Right forelimb (tissue), 1 donor: ENCODE data around the gene RNF144A.
"Not testable (repeated sequence)": the region's sequence is repeated elsewhere in the genome, so short reads cannot be mapped to it uniquely, and the experiment has no call there.

Experiments
- DNase-seq: peaks from one replicate; pipeline ENCODE4 v3.0.0-alpha.2; 2018

RNF144A gene

GRCh38 chr2:6917071-6917760 lies at the start of gene RNF144A:
TSS of gene RNF144A (plus strand) at chr2:6917412. CDS start at chr2:6996927, 79,515 bp downstream.
- DNase-seq: peak; percentile 87

GRCh38 chr2:6872394-6872793 lies 44.8 kb upstream of the RNF144A start:
- no peak for DNase-seq

GRCh38 chr2:6874032-6874431 lies 43.2 kb upstream of the RNF144A start:
- no peak for DNase-seq

- DNase-seq: no peak
Measured at GRCh38 chr2:6876309-6876708, 40.9 kb upstream of the RNF144A start.

- no peak for DNase-seq
Measured at GRCh38 chr2:6877402-6878304, 39.6 kb upstream of the RNF144A start, which contains the start of gene RSAD2. TSS of gene RSAD2 (plus strand) at chr2:6877777. CDS start at chr2:6877801, 24 bp downstream.

- no peak for DNase-seq
Measured at GRCh38 chr2:6878549-6878948, 38.7 kb upstream of the RNF144A start.

GRCh38 chr2:6879011-6879410 lies 38.2 kb upstream of the RNF144A start:
- no peak for DNase-seq

- no peak for DNase-seq
Measured at GRCh38 chr2:6880200-6880733, 36.9 kb upstream of the RNF144A start.

- DNase-seq: no peak
Measured at GRCh38 chr2:6881046-6881445, 36.2 kb upstream of the RNF144A start.

- no peak for DNase-seq
Measured at GRCh38 chr2:6881516-6881915, 35.7 kb upstream of the RNF144A start.

- no peak for DNase-seq
Measured at GRCh38 chr2:6883448-6884122, 33.6 kb upstream of the RNF144A start.

- no peak for DNase-seq
Measured at GRCh38 chr2:6885551-6885950, 31.7 kb upstream of the RNF144A start.

GRCh38 chr2:6885968-6886367 lies 31.2 kb upstream of the RNF144A start:
- DNase-seq: no peak

GRCh38 chr2:6887751-6888192 lies 29.4 kb upstream of the RNF144A start:
- no peak for DNase-seq

GRCh38 chr2:6888724-6889123 lies 28.5 kb upstream of the RNF144A start:
- no peak for DNase-seq

GRCh38 chr2:6893876-6894482 lies 23.2 kb upstream of the RNF144A start:
- no peak for DNase-seq

- DNase-seq: no peak
Measured at GRCh38 chr2:6896930-6897759, 20.1 kb upstream of the RNF144A start.

GRCh38 chr2:6902581-6902980 lies 14.6 kb upstream of the RNF144A start:
- DNase-seq: not testable (repeated sequence)

GRCh38 chr2:6905668-6906067 lies 11.5 kb upstream of the RNF144A start:
- no peak for DNase-seq

- no peak for DNase-seq
Measured at GRCh38 chr2:6906165-6906741, 11.0 kb upstream of the RNF144A start.

GRCh38 chr2:6908291-6908690 lies 8.9 kb upstream of the RNF144A start:
- DNase-seq: no peak
